ENCODE data around the gene KDELR3. TPM values are rescaled to one million over a fixed set of nuclear protein-coding genes. Genes with fewer than 3 reads are reported as not detected.

KDELR3 gene
- total RNA-seq, 1 experiment from 2014 or later, result 11.6 TPM

GRCh38 chr22:38497869-38498268, 30.0 kb downstream of the KDELR3 start:
- peaks cover 62% of the 10 kb centered on the region for H3K36me3 ChIP-seq (ENCODE audit: control insufficient read depth, insufficient read depth, low read length)
- in situ Hi-C loops (cut with HindIII; ENCODE audit: low pct_unique_long_range_greater_than_20kb, low sequenced_read_pairs) (no loop called here), intact Hi-C loops (cut with micrococcal nuclease; ENCODE audit: unreplicated experiment) (no loop called here)
- ChIA-PET POLR2A (no interaction called here), CTCF (no interaction called here)
- no peak for ATAC-seq
- H3K27me3 ChIP-seq (ENCODE audit: control insufficient read depth, insufficient read depth, low read length), result no peaks in the 10 kb centered on the region
- no peak for TF ChIP-seq POLR2AphosphoS5 (IDR thresholded peaks at IDR 0.05; ENCODE audit: low read depth, low read length)
- no peak for TF ChIP-seq REST (IDR thresholded peaks at IDR 0.05; ENCODE audit: insufficient read depth in 1 of 2, low read depth in 2 of 2, low read length in 1 of 2)
- no peak for TF ChIP-seq TCF7L2 (IDR thresholded peaks at IDR 0.05; ENCODE audit: low read depth, low read length)
- no peak for TF ChIP-seq SIN3A (IDR thresholded peaks at IDR 0.05; ENCODE audit: borderline replicate concordance, insufficient read depth, low read depth, low read length)
- no peak for TF ChIP-seq CTCF (IDR thresholded peaks at IDR 0.05)
- no peak for DNase-seq (ENCODE audit: low read depth, low spot score)
- no TSS peak for BruUV-seq (replicated peaks)
- H3K9me3 ChIP-seq (ENCODE audit: control insufficient read depth, insufficient read depth, low read depth, low read length), result no peaks in the 10 kb centered on the region
- H3K27ac ChIP-seq (ENCODE audit: low read length), result no peak overlapping the region
- H3K4me1 ChIP-seq (ENCODE audit: control insufficient read depth, insufficient read depth, low read length), result peaks cover 2% of the 10 kb centered on the region
- no peak overlapping the region for H3K4me3 ChIP-seq (ENCODE audit: low read depth in 2 of 2, low read length in 2 of 2)

- ChIA-PET CTCF (no interaction called here), POLR2A (interaction anchor here (0.6 kb wide), 1 partner anchor 78 kb away, joined by 3 read pairs; no protein-coding TSS in a partner anchor)
- ATAC-seq, result no peak
- H3K27me3 ChIP-seq (ENCODE audit: control insufficient read depth, insufficient read depth, low read length), result no peaks in the 10 kb centered on the region
- H3K4me3 ChIP-seq (ENCODE audit: low read depth in 2 of 2, low read length in 2 of 2), result no peak overlapping the region
- no peak overlapping the region for H3K27ac ChIP-seq (ENCODE audit: low read length)
- in situ Hi-C loops (cut with HindIII; ENCODE audit: low pct_unique_long_range_greater_than_20kb, low sequenced_read_pairs), result no loop called here
- DNase-seq (ENCODE audit: low read depth, low spot score), result no peak
- intact Hi-C loops (cut with micrococcal nuclease; ENCODE audit: unreplicated experiment), result no loop called here
- peaks cover 49% of the 10 kb centered on the region for H3K36me3 ChIP-seq (ENCODE audit: control insufficient read depth, insufficient read depth, low read length)
- no TSS peak for BruUV-seq (replicated peaks)
- no peak for TF ChIP-seq POLR2AphosphoS5 (IDR thresholded peaks at IDR 0.05; ENCODE audit: low read depth, low read length)
- no peak for TF ChIP-seq CTCF (IDR thresholded peaks at IDR 0.05)
- TF ChIP-seq TCF7L2 (IDR thresholded peaks at IDR 0.05; ENCODE audit: low read depth, low read length), result no peak
- TF ChIP-seq SIN3A (IDR thresholded peaks at IDR 0.05; ENCODE audit: borderline replicate concordance, insufficient read depth, low read depth, low read length), result no peak
- TF ChIP-seq REST (IDR thresholded peaks at IDR 0.05; ENCODE audit: insufficient read depth in 1 of 2, low read depth in 2 of 2, low read length in 1 of 2), result no peak
- H3K4me1 ChIP-seq (ENCODE audit: control insufficient read depth, insufficient read depth, low read length), result peaks cover 8% of the 10 kb centered on the region; the same call in 1 of the 2 replicates
- H3K9me3 ChIP-seq (ENCODE audit: control insufficient read depth, insufficient read depth, low read depth, low read length), result no peaks in the 10 kb centered on the region
Observed at GRCh38 chr22:38501797-38502672, 34.1 kb downstream of the KDELR3 start.

All from Panc1 (cell line).